K562 (cell line): ENCODE measurements around the gene METTL23. TPM values are rescaled to one million over a fixed set of nuclear protein-coding genes. Genes with fewer than 3 reads are reported as not detected.
A peak's percentile ranks its signal among the peaks of the same experiment; 100 is the strongest.

ENCODE experiments used
- ATAC-seq: fragments of 200-7000 bp; cut with Tn5 transposase; 3 replicates; pipeline ENCODE4 v1.9.1; 2020; ENCODE audit warnings: moderate library complexity
- BruUV-seq: library from RNA; stranded (reverse); fragments of 400-500 nt; replicated peaks from 2 replicates; lab custom pipeline; 2021; lab: Mats Ljungman, UMichigan
- CTCF ChIA-PET: fragments of 300-600 bp; formaldehyde crosslinking; extraction: SDS; loops from one replicate; lab custom pipeline; 2021; ENCODE audit warnings: low intra/inter-chr PET ratio; lab: Yijun Ruan, JAX
- POLR2A ChIA-PET: fragments of 300-600, 350-650 bp; sonication (Branson Sonifier 250); formaldehyde crosslinking; extraction: SDS; loops from one replicate; lab custom pipeline; 2021; ENCODE audit warnings: antibody characterized with exemption, inconsistent platforms; lab: Yijun Ruan, JAX
- DNase-seq, 4 experiments: peaks; one replicate each; pipeline versions ENCODE4 v3.0.0 to v3.0.0-alpha.2; 2011 to 2018; ENCODE audit warnings: low spot score in 3 of 4, mixed read lengths in 3 of 4; ENCODE audit errors: extremely low read depth in 1 of 4
- FAIRE-seq: peaks from 2 replicates; lab custom pipeline; 2011; peaks lifted over from hg19 to GRCh38; lab: Jason Lieb, UNC
- H2AFZ ChIP-seq: 2 replicates; pipeline ENCODE4 v1.6.0; 2011; ENCODE audit warnings: low read depth, low read length, control low read depth, inconsistent platforms
- H3K27ac ChIP-seq: fragments of 200-600 bp; 3 replicates; pipeline ENCODE4 v1.8.0; 2011; ENCODE audit warnings: low read depth, mild to moderate bottlenecking, control low read depth, inconsistent platforms, low read length, moderate library complexity, mixed read lengths; ENCODE audit errors: extremely low read depth
- H3K27me3 ChIP-seq, 2 experiments: fragments of 300-600 bp in 1 of 2; 2 replicates in 1 of 2; 3 replicates in 1 of 2; pipeline versions ENCODE4 v1.6.0 to v1.8.0; 2011; ENCODE audit warnings: inconsistent platforms in 2 of 2, low read length in 2 of 2, mild to moderate bottlenecking in 1 of 2, mixed read lengths in 1 of 2, moderate library complexity in 1 of 2; ENCODE audit not compliant: control insufficient read depth in 2 of 2, insufficient read depth in 2 of 2
- H3K36me3 ChIP-seq: fragments of 300-600 bp; 3 replicates; pipeline ENCODE4 v1.8.0; 2011; ENCODE audit warnings: mild to moderate bottlenecking, low read length, inconsistent platforms; ENCODE audit not compliant: control insufficient read depth, insufficient read depth
- H3K4me1 ChIP-seq, 2 experiments: fragments of 200-600 bp in 1 of 2; replicated peaks in 1 of 2; 2 replicates in 1 of 2; 3 replicates in 1 of 2; pipeline versions ENCODE4 v1.5.1 to v1.8.0; 2011; ENCODE audit warnings: inconsistent platforms in 2 of 2, low read length in 2 of 2, mild to moderate bottlenecking in 1 of 2, mixed read lengths in 1 of 2, moderate library complexity in 1 of 2; ENCODE audit not compliant: control insufficient read depth in 2 of 2, insufficient read depth in 2 of 2
- H3K4me2 ChIP-seq: 2 replicates; pipeline ENCODE4 v1.6.1; 2011; ENCODE audit warnings: low read length, control low read depth, inconsistent platforms, mixed read lengths; ENCODE audit not compliant: insufficient read depth
- H3K4me3 ChIP-seq: fragments of 200-600 bp; sonication (generic), shearing (Covaris generic); 2 replicates; pipeline ENCODE4 v1.5.1; 2016; ENCODE audit warnings: control low read depth, inconsistent platforms
- H3K79me2 ChIP-seq: fragments of 200-600 bp; 3 replicates; pipeline ENCODE4 v1.8.0; 2011; ENCODE audit warnings: low read length, inconsistent platforms; ENCODE audit not compliant: control insufficient read depth, insufficient read depth
- H3K9ac ChIP-seq, 2 experiments: 2 replicates each; pipeline versions ENCODE4 v1.6.0 to v1.6.1; 2011; ENCODE audit warnings: low read depth in 2 of 2, low read length in 2 of 2, control low read depth in 1 of 2, inconsistent platforms in 1 of 2, mild to moderate bottlenecking in 1 of 2, mixed read lengths in 1 of 2; ENCODE audit not compliant: insufficient read depth in 1 of 2
- H3K9me1 ChIP-seq: one replicate; pipeline ENCODE4 v1.6.0; 2011; ENCODE audit warnings: inconsistent platforms, mild to moderate bottlenecking, low read length, moderate library complexity; ENCODE audit not compliant: control insufficient read depth, insufficient read depth
- H3K9me3 ChIP-seq: replicated peaks from 2 replicates; pipeline ENCODE4 v1.5.1; 2011; ENCODE audit warnings: low read depth, low read length, inconsistent platforms; ENCODE audit not compliant: control insufficient read depth, insufficient read depth
- H4K20me1 ChIP-seq: replicated peaks from 2 replicates; pipeline ENCODE4 v1.6.1; 2011; ENCODE audit warnings: low read length, inconsistent platforms, mixed read lengths; ENCODE audit not compliant: control insufficient read depth, insufficient read depth
- JUND ChIP-seq, 2 experiments: IDR thresholded peaks; 2 replicates in 1 of 2; 3 replicates in 1 of 2; pipeline ENCODE4 v1.6.1; 2011; ENCODE audit warnings: borderline replicate concordance in 2 of 2, low read depth in 2 of 2, low read length in 2 of 2, improper control_type of control experiment in 1 of 2, missing biosample characterization in 1 of 2, missing genetic modification characterization in 1 of 2, missing genetic modification reagents in 1 of 2
- KLF16 ChIP-seq: IDR thresholded peaks from 2 replicates; pipeline ENCODE4 v1.6.1; 2016; ENCODE audit warnings: antibody characterized with exemption
- RFX1 ChIP-seq: fragments of 450-650 bp; IDR thresholded peaks from 2 replicates; pipeline ENCODE4 v1.6.1; 2016; ENCODE audit warnings: mild to moderate bottlenecking, moderate library complexity
- XRCC5 ChIP-seq: fragments of 200-400 bp; formaldehyde crosslinking; IDR thresholded peaks from 2 replicates; pipeline ENCODE4 v1.6.1; 2017; ENCODE audit warnings: low read depth, mild to moderate bottlenecking, low read length
- WGBS: fragments of 100-300 bp; shearing (Covaris generic); methylation state at CpG from one replicate; pipeline ENCODE4 v1.1.6; 2016; ENCODE audit warnings: low coverage, mixed read lengths; ENCODE audit not compliant: insufficient coverage; ENCODE audit errors: missing lambda C conversion rate; 5-methylcytosine and 5-hydroxymethylcytosine counted together
- in situ Hi-C: fragments of 300-500 bp; cut with MboI; formaldehyde crosslinking; loops from 4 replicates; pipeline ENCODE4 v1.15.0; 2018; ENCODE audit warnings: inconsistent platforms, mixed read lengths
- intact Hi-C: fragments of 100-400 bp; cut with micrococcal nuclease; formaldehyde crosslinking; loops from 2 replicates; pipeline ENCODE4 v1.14.2; 2022
- polyA plus RNA-seq, 8 experiments: library from polyadenylated mRNA; depleted of rRNA in 4 of 8; stranded (reverse) in 5 of 8; unstranded in 3 of 8; fragments of >200 nt; fragmentation: Nextera tagmentation in 2 of 8; fragmentation: Illumina TruSeq in 1 of 8; extraction: Ambion mirVana in 2 of 8; extraction: Trizol in 1 of 8; gene quantifications; 2 replicates each; pipeline versions ENCODE4 v1.2.1 to v1.2.3, GENCODE V29; 2011 to 2014; ENCODE audit warnings: inconsistent platforms in 1 of 8, missing spikeins in 1 of 8
- total RNA-seq, 7 experiments: library from RNA; depleted of rRNA in 6 of 7; stranded (reverse); fragments of >200 nt in 6 of 7; fragmentation: Illumina TruSeq in 2 of 7; extraction: Trizol in 2 of 7; gene quantifications; 2 replicates each; pipeline versions ENCODE4 v1.2.1 to v1.2.3, GENCODE V29; 2011 to 2021; ENCODE audit warnings: low replicate concordance in 1 of 7
- TF ChIP-seq, protein P1 (sequence below): fragments of 450-650 bp; IDR thresholded peaks from 2 replicates; pipeline ENCODE4 v1.6.1; 2016; ENCODE audit warnings: mild to moderate bottlenecking, moderate library complexity
- TF ChIP-seq, protein P2 (sequence below): IDR thresholded peaks from 2 replicates; pipeline ENCODE4 v1.6.1; 2011; ENCODE audit warnings: borderline replicate concordance, low read depth, mild to moderate bottlenecking, moderate library complexity, low read length; ENCODE audit not compliant: insufficient read depth, poor library complexity, severe bottlenecking

The METTL23 gene
- total and polyA plus RNA-seq, 9 of the 15 experiments (the other 6 are each of a cell fraction or from before 2014, with no cell fraction given): 29.4 to 67.3 (median 41.6) TPM

DNA sequence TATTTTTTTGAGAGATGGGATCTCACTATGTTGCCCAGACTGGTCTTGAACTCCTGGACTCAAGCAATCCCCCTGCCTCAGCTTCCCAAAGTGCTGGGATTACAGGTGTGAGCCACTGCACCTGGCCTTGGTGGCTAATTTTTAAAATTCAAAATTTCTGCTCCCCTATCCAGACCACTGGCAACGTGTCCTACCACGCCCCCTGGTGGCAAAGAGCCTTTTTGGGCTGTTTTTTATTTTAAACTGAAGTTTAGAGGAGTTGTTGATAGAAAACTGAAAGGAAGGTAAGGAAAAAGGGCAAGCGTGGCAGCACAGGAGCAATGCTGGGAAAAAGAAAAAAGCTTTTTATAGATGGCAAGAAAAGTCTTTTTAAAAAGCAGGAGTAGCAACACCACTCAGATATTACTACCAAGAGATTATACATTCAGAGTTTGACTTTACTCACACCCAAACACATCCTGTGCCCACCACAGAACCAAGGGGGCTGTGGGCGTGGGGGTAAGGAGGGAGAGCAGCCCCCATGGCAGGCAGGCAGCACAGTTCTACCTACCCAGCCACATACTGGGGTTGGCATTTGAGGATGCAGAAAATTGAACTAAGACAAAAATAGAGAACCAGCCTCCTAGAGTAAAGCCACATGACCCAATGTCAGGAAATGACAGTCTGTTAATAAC, 11.7 kb upstream of the METTL23 start:
- 10% methylated on average over 4 of the region's 4 CpGs for WGBS
- H4K20me1 ChIP-seq: peaks cover 4% of the 10 kb centered on the region; the same call in 1 of the 2 replicates
- ChIA-PET POLR2A (interaction anchor here (5.1 to 5.2 kb wide), 2 partner anchors 11 to 20 kb away, joined by 35 to 75 read pairs; partner anchors contain the start of genes JMJD6, METTL23, MFSD11 and SRSF2), CTCF (interaction anchor here (0.6 to 2.2 kb wide), 6 partner anchors 32 to 411 kb away, joined by 3 to 12 read pairs (median 3); no protein-coding TSS in a partner anchor)
- DNase-seq (peak in 3 of 4 experiments; percentile 47 to 79 (median 56)), ATAC-seq (peak; percentile 36), FAIRE-seq (peak; percentile 29)
- H3K27ac ChIP-seq: no peak overlapping the region; the same call in 2 of the 3 replicates
- peaks cover 2% of the 10 kb centered on the region for H3K9me1 ChIP-seq
- in situ Hi-C loops (no loop called here), intact Hi-C loops (loop anchor here (1.0 kb wide), 1 partner anchor 32 kb away; no protein-coding TSS in a partner anchor)
- no TSS peak for BruUV-seq
- no peak overlapping the region for H3K4me2 ChIP-seq
- H3K9ac ChIP-seq: no peak overlapping the region
- peaks cover 68% of the 10 kb centered on the region for H3K36me3 ChIP-seq
- no peak overlapping the region for H2AFZ ChIP-seq
- H3K9me3 ChIP-seq: no peaks in the 10 kb centered on the region
- H3K79me2 ChIP-seq: peaks cover 12% of the 10 kb centered on the region; the same call in 2 of the 3 replicates
- H3K4me1 ChIP-seq: peaks cover 26 to 35% of the 10 kb centered on the region in 2 experiments
- H3K27me3 ChIP-seq: no peaks in the 10 kb centered on the region
- no peak overlapping the region for H3K4me3 ChIP-seq
- TF ChIP-seq, protein P1, sequence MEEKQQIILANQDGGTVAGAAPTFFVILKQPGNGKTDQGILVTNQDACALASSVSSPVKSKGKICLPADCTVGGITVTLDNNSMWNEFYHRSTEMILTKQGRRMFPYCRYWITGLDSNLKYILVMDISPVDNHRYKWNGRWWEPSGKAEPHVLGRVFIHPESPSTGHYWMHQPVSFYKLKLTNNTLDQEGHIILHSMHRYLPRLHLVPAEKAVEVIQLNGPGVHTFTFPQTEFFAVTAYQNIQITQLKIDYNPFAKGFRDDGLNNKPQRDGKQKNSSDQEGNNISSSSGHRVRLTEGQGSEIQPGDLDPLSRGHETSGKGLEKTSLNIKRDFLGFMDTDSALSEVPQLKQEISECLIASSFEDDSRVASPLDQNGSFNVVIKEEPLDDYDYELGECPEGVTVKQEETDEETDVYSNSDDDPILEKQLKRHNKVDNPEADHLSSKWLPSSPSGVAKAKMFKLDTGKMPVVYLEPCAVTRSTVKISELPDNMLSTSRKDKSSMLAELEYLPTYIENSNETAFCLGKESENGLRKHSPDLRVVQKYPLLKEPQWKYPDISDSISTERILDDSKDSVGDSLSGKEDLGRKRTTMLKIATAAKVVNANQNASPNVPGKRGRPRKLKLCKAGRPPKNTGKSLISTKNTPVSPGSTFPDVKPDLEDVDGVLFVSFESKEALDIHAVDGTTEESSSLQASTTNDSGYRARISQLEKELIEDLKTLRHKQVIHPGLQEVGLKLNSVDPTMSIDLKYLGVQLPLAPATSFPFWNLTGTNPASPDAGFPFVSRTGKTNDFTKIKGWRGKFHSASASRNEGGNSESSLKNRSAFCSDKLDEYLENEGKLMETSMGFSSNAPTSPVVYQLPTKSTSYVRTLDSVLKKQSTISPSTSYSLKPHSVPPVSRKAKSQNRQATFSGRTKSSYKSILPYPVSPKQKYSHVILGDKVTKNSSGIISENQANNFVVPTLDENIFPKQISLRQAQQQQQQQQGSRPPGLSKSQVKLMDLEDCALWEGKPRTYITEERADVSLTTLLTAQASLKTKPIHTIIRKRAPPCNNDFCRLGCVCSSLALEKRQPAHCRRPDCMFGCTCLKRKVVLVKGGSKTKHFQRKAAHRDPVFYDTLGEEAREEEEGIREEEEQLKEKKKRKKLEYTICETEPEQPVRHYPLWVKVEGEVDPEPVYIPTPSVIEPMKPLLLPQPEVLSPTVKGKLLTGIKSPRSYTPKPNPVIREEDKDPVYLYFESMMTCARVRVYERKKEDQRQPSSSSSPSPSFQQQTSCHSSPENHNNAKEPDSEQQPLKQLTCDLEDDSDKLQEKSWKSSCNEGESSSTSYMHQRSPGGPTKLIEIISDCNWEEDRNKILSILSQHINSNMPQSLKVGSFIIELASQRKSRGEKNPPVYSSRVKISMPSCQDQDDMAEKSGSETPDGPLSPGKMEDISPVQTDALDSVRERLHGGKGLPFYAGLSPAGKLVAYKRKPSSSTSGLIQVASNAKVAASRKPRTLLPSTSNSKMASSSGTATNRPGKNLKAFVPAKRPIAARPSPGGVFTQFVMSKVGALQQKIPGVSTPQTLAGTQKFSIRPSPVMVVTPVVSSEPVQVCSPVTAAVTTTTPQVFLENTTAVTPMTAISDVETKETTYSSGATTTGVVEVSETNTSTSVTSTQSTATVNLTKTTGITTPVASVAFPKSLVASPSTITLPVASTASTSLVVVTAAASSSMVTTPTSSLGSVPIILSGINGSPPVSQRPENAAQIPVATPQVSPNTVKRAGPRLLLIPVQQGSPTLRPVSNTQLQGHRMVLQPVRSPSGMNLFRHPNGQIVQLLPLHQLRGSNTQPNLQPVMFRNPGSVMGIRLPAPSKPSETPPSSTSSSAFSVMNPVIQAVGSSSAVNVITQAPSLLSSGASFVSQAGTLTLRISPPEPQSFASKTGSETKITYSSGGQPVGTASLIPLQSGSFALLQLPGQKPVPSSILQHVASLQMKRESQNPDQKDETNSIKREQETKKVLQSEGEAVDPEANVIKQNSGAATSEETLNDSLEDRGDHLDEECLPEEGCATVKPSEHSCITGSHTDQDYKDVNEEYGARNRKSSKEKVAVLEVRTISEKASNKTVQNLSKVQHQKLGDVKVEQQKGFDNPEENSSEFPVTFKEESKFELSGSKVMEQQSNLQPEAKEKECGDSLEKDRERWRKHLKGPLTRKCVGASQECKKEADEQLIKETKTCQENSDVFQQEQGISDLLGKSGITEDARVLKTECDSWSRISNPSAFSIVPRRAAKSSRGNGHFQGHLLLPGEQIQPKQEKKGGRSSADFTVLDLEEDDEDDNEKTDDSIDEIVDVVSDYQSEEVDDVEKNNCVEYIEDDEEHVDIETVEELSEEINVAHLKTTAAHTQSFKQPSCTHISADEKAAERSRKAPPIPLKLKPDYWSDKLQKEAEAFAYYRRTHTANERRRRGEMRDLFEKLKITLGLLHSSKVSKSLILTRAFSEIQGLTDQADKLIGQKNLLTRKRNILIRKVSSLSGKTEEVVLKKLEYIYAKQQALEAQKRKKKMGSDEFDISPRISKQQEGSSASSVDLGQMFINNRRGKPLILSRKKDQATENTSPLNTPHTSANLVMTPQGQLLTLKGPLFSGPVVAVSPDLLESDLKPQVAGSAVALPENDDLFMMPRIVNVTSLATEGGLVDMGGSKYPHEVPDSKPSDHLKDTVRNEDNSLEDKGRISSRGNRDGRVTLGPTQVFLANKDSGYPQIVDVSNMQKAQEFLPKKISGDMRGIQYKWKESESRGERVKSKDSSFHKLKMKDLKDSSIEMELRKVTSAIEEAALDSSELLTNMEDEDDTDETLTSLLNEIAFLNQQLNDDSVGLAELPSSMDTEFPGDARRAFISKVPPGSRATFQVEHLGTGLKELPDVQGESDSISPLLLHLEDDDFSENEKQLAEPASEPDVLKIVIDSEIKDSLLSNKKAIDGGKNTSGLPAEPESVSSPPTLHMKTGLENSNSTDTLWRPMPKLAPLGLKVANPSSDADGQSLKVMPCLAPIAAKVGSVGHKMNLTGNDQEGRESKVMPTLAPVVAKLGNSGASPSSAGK: no peak
- TF ChIP-seq, protein P2, sequence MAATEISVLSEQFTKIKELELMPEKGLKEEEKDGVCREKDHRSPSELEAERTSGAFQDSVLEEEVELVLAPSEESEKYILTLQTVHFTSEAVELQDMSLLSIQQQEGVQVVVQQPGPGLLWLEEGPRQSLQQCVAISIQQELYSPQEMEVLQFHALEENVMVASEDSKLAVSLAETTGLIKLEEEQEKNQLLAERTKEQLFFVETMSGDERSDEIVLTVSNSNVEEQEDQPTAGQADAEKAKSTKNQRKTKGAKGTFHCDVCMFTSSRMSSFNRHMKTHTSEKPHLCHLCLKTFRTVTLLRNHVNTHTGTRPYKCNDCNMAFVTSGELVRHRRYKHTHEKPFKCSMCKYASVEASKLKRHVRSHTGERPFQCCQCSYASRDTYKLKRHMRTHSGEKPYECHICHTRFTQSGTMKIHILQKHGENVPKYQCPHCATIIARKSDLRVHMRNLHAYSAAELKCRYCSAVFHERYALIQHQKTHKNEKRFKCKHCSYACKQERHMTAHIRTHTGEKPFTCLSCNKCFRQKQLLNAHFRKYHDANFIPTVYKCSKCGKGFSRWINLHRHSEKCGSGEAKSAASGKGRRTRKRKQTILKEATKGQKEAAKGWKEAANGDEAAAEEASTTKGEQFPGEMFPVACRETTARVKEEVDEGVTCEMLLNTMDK: peak; percentile 41
- TF ChIP-seq XRCC5 (0 out of 2 replicates have a peak, but pooled peaks have one; percentile 61), KLF16 (peak; percentile 52; the same call in 1 of the 2 replicates), JUND (IDR thresholded peaks at IDR 0.05; ENCODE audit: borderline replicate concordance, low read depth, low read length) (0 out of 2 replicates have a peak, but pooled peaks have one; percentile 3), JUND (tag; IDR thresholded peaks at IDR 0.05; ENCODE audit: borderline replicate concordance, low read depth, low read length) (no peak), RFX1 (no peak)
